A673 (cell line): Measurements from ENCODE around the gene DIAPH1. TPM values are rescaled to one million over a fixed set of nuclear protein-coding genes. Genes with fewer than 3 reads are reported as not detected.

Experiments
- BruUV-seq: library from RNA; stranded (reverse); fragments of 400-500 nt; replicated peaks from 2 replicates; lab custom pipeline; 2021; lab: Mats Ljungman, UMichigan
- CTCF ChIA-PET: fragments of 300-600 bp; sonication (Branson Sonifier 250); formaldehyde crosslinking; loops from one replicate; lab custom pipeline; 2022; ENCODE audit warnings: antibody characterized with exemption; lab: Charles Lee
- POLR2A ChIA-PET: fragments of 300-600 bp; sonication (Branson Sonifier 250); formaldehyde crosslinking; loops from one replicate; lab custom pipeline; 2022; ENCODE audit warnings: antibody characterized with exemption; ENCODE audit not compliant: low non-redundant PET; lab: Charles Lee
- DNase-seq: peaks from one replicate; pipeline ENCODE4 v3.0.0-alpha.2; 2015; ENCODE audit warnings: low spot score
- H3K27ac ChIP-seq: fragments of 200-600 bp; sonication (generic); 2 replicates; pipeline ENCODE4 v1.5.1; 2016; ENCODE audit warnings: mixed run types, low read depth, mild to moderate bottlenecking, mixed read lengths, antibody characterized with exemption, low read length; ENCODE audit not compliant: poor library complexity, severe bottlenecking
- H3K27me3 ChIP-seq: fragments of 200-600 bp; sonication (generic); replicated peaks from 2 replicates; pipeline ENCODE4 v1.6.1; 2017; ENCODE audit warnings: mixed run types, low read depth, mild to moderate bottlenecking, mixed read lengths, antibody characterized with exemption, low read length; ENCODE audit not compliant: insufficient read depth, poor library complexity
- H3K36me3 ChIP-seq: fragments of 200-600 bp; sonication (generic); 2 replicates; pipeline ENCODE4 v1.6.1; 2016; ENCODE audit warnings: mixed run types, mild to moderate bottlenecking, mixed read lengths, antibody characterized with exemption, low read length; ENCODE audit not compliant: insufficient read depth, poor library complexity, severe bottlenecking
- H3K4me1 ChIP-seq: fragments of 200-600 bp; sonication (generic); 2 replicates; pipeline ENCODE4 v1.6.1; 2017; ENCODE audit warnings: mixed run types, mild to moderate bottlenecking, mixed read lengths, antibody characterized with exemption, low read length; ENCODE audit not compliant: insufficient read depth, poor library complexity, severe bottlenecking
- H3K4me3 ChIP-seq: fragments of 200-600 bp; sonication (generic); 2 replicates; pipeline ENCODE4 v1.5.1; 2016; ENCODE audit warnings: low read depth, mixed run types, mild to moderate bottlenecking, mixed read lengths, low read length; ENCODE audit not compliant: poor library complexity, severe bottlenecking
- H3K9me3 ChIP-seq: fragments of 200-600 bp; sonication (generic); 2 replicates; pipeline ENCODE4 v1.6.1; 2016; ENCODE audit warnings: mixed run types, low read depth, mild to moderate bottlenecking, mixed read lengths, antibody characterized with exemption, low read length; ENCODE audit not compliant: poor library complexity, severe bottlenecking
- EZH2 ChIP-seq: fragments of 200-600 bp; sonication (generic); IDR thresholded peaks from 2 replicates; pipeline ENCODE4 v1.6.1; 2017; ENCODE audit warnings: borderline replicate concordance, low read depth, mild to moderate bottlenecking, mixed read lengths, antibody characterized with exemption, low read length; ENCODE audit not compliant: poor library complexity, severe bottlenecking
- intact Hi-C: fragments of 100-400 bp; cut with micrococcal nuclease; formaldehyde crosslinking; loops from one replicate; pipeline ENCODE4 v1.10.0; 2022; ENCODE audit not compliant: unreplicated experiment
- total RNA-seq: library from RNA; stranded (reverse); gene quantifications from 2 replicates; pipeline ENCODE4 v1.2.3, GENCODE V29; 2021
- TF ChIP-seq, protein P1 (sequence below): fragments of 300-800, 200-600 bp; sonication (generic); conservative IDR thresholded peaks from 2 replicates; pipeline ENCODE4 v1.5.1; 2017; ENCODE audit warnings: low read depth, mild to moderate bottlenecking, antibody characterized with exemption, low read length, moderate library complexity, mixed read lengths

Gene DIAPH1
- total RNA-seq, 1 experiment from 2014 or later, result 109 TPM

DNA sequence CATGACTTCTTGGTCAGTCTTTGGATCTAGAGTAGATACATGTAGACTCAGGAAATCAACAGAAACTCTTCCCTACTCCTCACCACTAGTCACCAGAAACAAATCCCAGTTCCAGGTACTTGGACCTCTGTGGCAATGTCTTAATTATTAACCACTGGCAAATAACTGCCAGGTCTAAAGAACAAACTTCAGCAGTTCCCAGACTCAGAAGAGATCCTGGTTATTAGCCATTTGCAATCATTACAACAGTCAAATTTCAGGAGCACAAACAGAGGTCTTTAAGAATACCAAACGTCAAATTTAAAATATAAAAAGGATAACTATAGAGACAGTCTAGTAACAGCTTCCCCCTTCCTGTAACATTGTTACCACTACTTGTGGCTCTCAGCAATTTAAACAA is 10.2 kb downstream of the DIAPH1 start:
- no peak overlapping the region for H3K4me3 ChIP-seq
- intact Hi-C loops, result no loop called here
- no peak overlapping the region for H3K27ac ChIP-seq
- no TSS peak for BruUV-seq
- TF ChIP-seq, protein P1, sequence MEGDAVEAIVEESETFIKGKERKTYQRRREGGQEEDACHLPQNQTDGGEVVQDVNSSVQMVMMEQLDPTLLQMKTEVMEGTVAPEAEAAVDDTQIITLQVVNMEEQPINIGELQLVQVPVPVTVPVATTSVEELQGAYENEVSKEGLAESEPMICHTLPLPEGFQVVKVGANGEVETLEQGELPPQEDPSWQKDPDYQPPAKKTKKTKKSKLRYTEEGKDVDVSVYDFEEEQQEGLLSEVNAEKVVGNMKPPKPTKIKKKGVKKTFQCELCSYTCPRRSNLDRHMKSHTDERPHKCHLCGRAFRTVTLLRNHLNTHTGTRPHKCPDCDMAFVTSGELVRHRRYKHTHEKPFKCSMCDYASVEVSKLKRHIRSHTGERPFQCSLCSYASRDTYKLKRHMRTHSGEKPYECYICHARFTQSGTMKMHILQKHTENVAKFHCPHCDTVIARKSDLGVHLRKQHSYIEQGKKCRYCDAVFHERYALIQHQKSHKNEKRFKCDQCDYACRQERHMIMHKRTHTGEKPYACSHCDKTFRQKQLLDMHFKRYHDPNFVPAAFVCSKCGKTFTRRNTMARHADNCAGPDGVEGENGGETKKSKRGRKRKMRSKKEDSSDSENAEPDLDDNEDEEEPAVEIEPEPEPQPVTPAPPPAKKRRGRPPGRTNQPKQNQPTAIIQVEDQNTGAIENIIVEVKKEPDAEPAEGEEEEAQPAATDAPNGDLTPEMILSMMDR, result no peak
- no peak for TF ChIP-seq EZH2
- no peaks in the 10 kb centered on the region for H3K36me3 ChIP-seq
- H3K27me3 ChIP-seq, result no peaks in the 10 kb centered on the region
- ChIA-PET POLR2A (interaction anchor here (0.6 kb wide), 1 partner anchor 238 kb away, joined by 4 read pairs; the partner anchor contains the start of gene PCDHGB3), CTCF (no interaction called here)
- H3K4me1 ChIP-seq, result peaks cover 24% of the 10 kb centered on the region
- no peak for DNase-seq
- no peaks in the 10 kb centered on the region for H3K9me3 ChIP-seq

DNA sequence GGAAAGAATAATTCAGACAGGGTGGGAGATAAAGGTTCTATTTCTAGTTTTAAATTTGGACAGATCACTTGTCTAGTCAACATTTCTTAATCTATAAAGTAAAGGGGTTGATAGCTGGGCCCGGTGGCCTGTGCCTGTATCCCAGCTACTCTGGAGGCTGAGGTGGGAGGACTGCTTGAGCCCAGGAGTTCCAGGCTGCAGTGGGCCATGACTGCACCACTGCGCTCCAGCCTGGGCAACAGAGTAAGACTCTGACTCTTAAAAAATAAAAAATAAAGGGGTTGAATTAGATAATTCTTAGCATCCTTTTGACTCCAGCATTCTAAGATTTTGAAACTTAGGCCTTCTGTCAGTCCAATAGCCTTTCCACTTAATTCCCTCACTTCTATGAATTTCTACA is 10.8 kb downstream of the DIAPH1 start:
- no TSS peak for BruUV-seq
- H3K4me3 ChIP-seq, result no peak overlapping the region
- DNase-seq, result no peak
- ChIA-PET CTCF (no interaction called here), POLR2A (interaction anchor here (0.6 kb wide), 1 partner anchor 238 kb away, joined by 4 read pairs; the partner anchor contains the start of gene PCDHGB3)
- H3K9me3 ChIP-seq, result no peaks in the 10 kb centered on the region
- H3K27me3 ChIP-seq, result no peaks in the 10 kb centered on the region
- peaks cover 20% of the 10 kb centered on the region for H3K4me1 ChIP-seq
- no peak for TF ChIP-seq EZH2
- TF ChIP-seq, protein P1, result no peak
- no peak overlapping the region for H3K27ac ChIP-seq
- H3K36me3 ChIP-seq, result no peaks in the 10 kb centered on the region
- intact Hi-C loops, result no loop called here

- POLR2A ChIA-PET, result interaction anchor here (0.6 kb wide), 1 partner anchor 886 kb away, joined by 10 read pairs; no protein-coding TSS in a partner anchor
- TF ChIP-seq, protein P1, result no peak
- no peak for TF ChIP-seq EZH2
- CTCF ChIA-PET, result no interaction called here
- no TSS peak for BruUV-seq
- Histone ChIP-seq H3K27me3 (no peaks in the 10 kb centered on the region), H3K4me1 (peaks cover 20% of the 10 kb centered on the region), H3K4me3 (no peak overlapping the region), H3K27ac (peak overlapping the region; percentile 5), H3K9me3 (no peaks in the 10 kb centered on the region), H3K36me3 (no peaks in the 10 kb centered on the region)
- intact Hi-C loops, result no loop called here
- no peak for DNase-seq
These were observed 13.1 kb downstream of the DIAPH1 start for GRCh38 chr5:141605523-141606277.
